ENCODE results near the gene ZC3H12C. TPM values are rescaled to one million over a fixed set of nuclear protein-coding genes. Genes with fewer than 3 reads are reported as not detected.

The ZC3H12C gene
- total RNA-seq, 1 donor from 2014 or later = 10.2 TPM

GRCh38 chr11:110077831-110078325 is 15.3 kb upstream of the ZC3H12C start:
- no peak overlapping the region for H3K4me3 ChIP-seq (ENCODE audit: low read depth, low read length)
- no peak for DNase-seq (ENCODE audit: low read depth)

GRCh38 chr11:110078923-110079544 is 14.2 kb upstream of the ZC3H12C start:
- no peak for TF ChIP-seq CTCF (IDR thresholded peaks at IDR 0.05; ENCODE audit: insufficient read depth, low read length, poor library complexity, severe bottlenecking)

More at GRCh38 chr11:110077831-110078325, 15.3 kb upstream of the ZC3H12C start:
- no peaks in the 10 kb centered on the region for H3K27me3 ChIP-seq (ENCODE audit: control insufficient read depth, insufficient read depth, low read length)
- no peaks in the 10 kb centered on the region for H3K36me3 ChIP-seq (ENCODE audit: control insufficient read depth, insufficient read depth, low read length)
- TF ChIP-seq CTCF (IDR thresholded peaks at IDR 0.05; ENCODE audit: insufficient read depth, low read length, poor library complexity, severe bottlenecking) = no peak

GRCh38 chr11:110079726-110080125 is 13.5 kb upstream of the ZC3H12C start:
- Histone ChIP-seq H3K4me3 (ENCODE audit: low read depth, low read length) (no peak overlapping the region), H3K36me3 (ENCODE audit: control insufficient read depth, insufficient read depth, low read length) (no peaks in the 10 kb centered on the region), H3K27me3 (ENCODE audit: control insufficient read depth, insufficient read depth, low read length) (no peaks in the 10 kb centered on the region)
- no peak for DNase-seq (ENCODE audit: low read depth)
- TF ChIP-seq CTCF (IDR thresholded peaks at IDR 0.05; ENCODE audit: insufficient read depth, low read length, poor library complexity, severe bottlenecking) = no peak

More at GRCh38 chr11:110078923-110079544, 14.2 kb upstream of the ZC3H12C start:
- no peaks in the 10 kb centered on the region for H3K36me3 ChIP-seq (ENCODE audit: control insufficient read depth, insufficient read depth, low read length)
- H3K4me3 ChIP-seq (ENCODE audit: low read depth, low read length) = no peak overlapping the region
- H3K27me3 ChIP-seq (ENCODE audit: control insufficient read depth, insufficient read depth, low read length) = no peaks in the 10 kb centered on the region
- no peak for DNase-seq (ENCODE audit: low read depth)

- H3K4me3 ChIP-seq (ENCODE audit: low read depth, low read length) = no peak overlapping the region
- TF ChIP-seq CTCF (IDR thresholded peaks at IDR 0.05; ENCODE audit: insufficient read depth, low read length, poor library complexity, severe bottlenecking) = no peak
- H3K27me3 ChIP-seq (ENCODE audit: control insufficient read depth, insufficient read depth, low read length) = no peaks in the 10 kb centered on the region
- no peak for DNase-seq (ENCODE audit: low read depth)
- H3K36me3 ChIP-seq (ENCODE audit: control insufficient read depth, insufficient read depth, low read length) = no peaks in the 10 kb centered on the region
Observed at GRCh38 chr11:110081462-110082376, 11.5 kb upstream of the ZC3H12C start.

- DNase-seq (ENCODE audit: low read depth) = no peak
- H3K36me3 ChIP-seq (ENCODE audit: control insufficient read depth, insufficient read depth, low read length) = no peaks in the 10 kb centered on the region
- no peaks in the 10 kb centered on the region for H3K27me3 ChIP-seq (ENCODE audit: control insufficient read depth, insufficient read depth, low read length)
- TF ChIP-seq CTCF (IDR thresholded peaks at IDR 0.05; ENCODE audit: insufficient read depth, low read length, poor library complexity, severe bottlenecking) = no peak
- H3K4me3 ChIP-seq (ENCODE audit: low read depth, low read length) = no peak overlapping the region
Observed at GRCh38 chr11:110082899-110083298, 10.3 kb upstream of the ZC3H12C start.

All from kidney epithelial cell (primary cell).